ENCODE results near the gene IFNL1.

The IFNL1 gene

GRCh38 chr19:39248806-39249205 lies 47.4 kb upstream of the IFNL1 start, which contains the start of gene IFNL4:
Gene IFNL4 (minus strand): TSS chr19:39248856.
- Histone ChIP-seq H3K79me1 (ENCODE audit: low read depth, low read length) (no peaks in the 10 kb centered on the region), H3K9ac (ENCODE audit: low read depth, low read length, poor library complexity) (no peak within 1 kb of the TSS), H3K4ac (ENCODE audit: low read length) (peak within 1 kb of the TSS; percentile 78), H4K8ac (ENCODE audit: low read depth, low read length) (no peak within 1 kb of the TSS), H2BK15ac (ENCODE audit: low read length) (peak within 1 kb of the TSS; percentile 49), H2BK120ac (ENCODE audit: low read depth, low read length) (peak within 1 kb of the TSS; percentile 47), H3K18ac (ENCODE audit: low read length) (peak within 1 kb of the TSS; percentile 85), H3K36me3 (replicated peaks in 1 of 2; ENCODE audit: control insufficient read depth in 2 of 2, insufficient read depth in 2 of 2, low read length in 2 of 2) (no peaks in the 10 kb centered on the region), H3K9me3 (replicated peaks in 1 of 2; ENCODE audit: control insufficient read depth in 2 of 2, insufficient read depth in 1 of 2, low read depth in 1 of 2, low read length in 2 of 2) (peaks cover 0 to 9% of the 10 kb centered on the region in 2 donors), H4K91ac (ENCODE audit: low read depth, low read length, poor library complexity) (no peak within 1 kb of the TSS), H3K14ac (ENCODE audit: low read length) (peak within 1 kb of the TSS; percentile 71), H3K23ac (ENCODE audit: low read depth, low read length, poor library complexity) (peak within 1 kb of the TSS; percentile 73), H3K4me3 (ENCODE audit: low read length in 2 of 2) (peak within 1 kb of the TSS; percentile 6 to 9), H2AFZ (ENCODE audit: low read length) (peak within 1 kb of the TSS; percentile 83), H2AK5ac (ENCODE audit: low read depth, low read length) (peak within 1 kb of the TSS; percentile 95), H3K27ac (replicated peaks; ENCODE audit: low read length) (no peak within 1 kb of the TSS), H3K27me3 (ENCODE audit: control insufficient read depth in 3 of 3, insufficient read depth in 3 of 3, low read depth in 1 of 3, low read length in 3 of 3) (peaks cover 19 to 63% (median 38%) of the 10 kb centered on the region in 3 experiments), H3K4me1 (ENCODE audit: control insufficient read depth in 2 of 2, insufficient read depth in 1 of 2, low read depth in 1 of 2, low read length in 2 of 2) (peaks cover 0 to 2% of the 10 kb centered on the region in 2 donors), H2BK12ac (ENCODE audit: low read length) (no peak within 1 kb of the TSS), H3K4me2 (ENCODE audit: insufficient read depth, low read length, poor library complexity, severe bottlenecking) (peak within 1 kb of the TSS; percentile 33), H2BK5ac (ENCODE audit: low read length) (peak within 1 kb of the TSS; percentile 66)
- no CpG with 5 or more reads among the region's 13 CpGs for WGBS, 2 donors (ENCODE audit: extremely low coverage in 2 of 2, insufficient read length in 2 of 2, insufficient replicate concordance in 1 of 2)
- DNase-seq (ENCODE audit: low spot score) = no peak

- H3K4me2 ChIP-seq (ENCODE audit: insufficient read depth, low read length, poor library complexity, severe bottlenecking) = no peak overlapping the region
- no peak for DNase-seq (ENCODE audit: low spot score)
- no peak overlapping the region for H3K4ac ChIP-seq (ENCODE audit: low read length)
- H3K4me1 ChIP-seq (ENCODE audit: control insufficient read depth in 2 of 2, insufficient read depth in 1 of 2, low read depth in 1 of 2, low read length in 2 of 2) = peaks cover 0 to 2% of the 10 kb centered on the region in 2 donors
- H3K14ac ChIP-seq (ENCODE audit: low read length) = no peak overlapping the region
- H3K9ac ChIP-seq (ENCODE audit: low read depth, low read length, poor library complexity) = no peak overlapping the region
- no peak overlapping the region for H2BK120ac ChIP-seq (ENCODE audit: low read depth, low read length)
- no peak overlapping the region for H2BK12ac ChIP-seq (ENCODE audit: low read length)
- H3K4me3 ChIP-seq (ENCODE audit: low read length in 2 of 2) = no peak overlapping the region
- H4K8ac ChIP-seq (ENCODE audit: low read depth, low read length) = no peak overlapping the region
- H2AFZ ChIP-seq (ENCODE audit: low read length) = no peak overlapping the region
- no peaks in the 10 kb centered on the region for H3K79me1 ChIP-seq (ENCODE audit: low read depth, low read length)
- H4K91ac ChIP-seq (ENCODE audit: low read depth, low read length, poor library complexity) = no peak overlapping the region
- H3K27ac ChIP-seq (replicated peaks; ENCODE audit: low read length) = no peak overlapping the region
- no peak overlapping the region for H2BK15ac ChIP-seq (ENCODE audit: low read length)
- H3K36me3 ChIP-seq (replicated peaks in 1 of 2; ENCODE audit: control insufficient read depth in 2 of 2, insufficient read depth in 2 of 2, low read length in 2 of 2) = no peaks in the 10 kb centered on the region
- peaks cover 19 to 74% (median 38%) of the 10 kb centered on the region in 3 experiments for H3K27me3 ChIP-seq (ENCODE audit: control insufficient read depth in 3 of 3, insufficient read depth in 3 of 3, low read depth in 1 of 3, low read length in 3 of 3)
- no peak overlapping the region for H3K23ac ChIP-seq (ENCODE audit: low read depth, low read length, poor library complexity)
- H2BK5ac ChIP-seq (ENCODE audit: low read length) = no peak overlapping the region
- no CpG with 5 or more reads among the region's 5 CpGs for WGBS, 2 donors (ENCODE audit: extremely low coverage in 2 of 2, insufficient read length in 2 of 2, insufficient replicate concordance in 1 of 2)
- H2AK5ac ChIP-seq (ENCODE audit: low read depth, low read length) = no peak overlapping the region
- peaks cover 0 to 9% of the 10 kb centered on the region in 2 donors for H3K9me3 ChIP-seq (replicated peaks in 1 of 2; ENCODE audit: control insufficient read depth in 2 of 2, insufficient read depth in 1 of 2, low read depth in 1 of 2, low read length in 2 of 2)
- no peak overlapping the region for H3K18ac ChIP-seq (ENCODE audit: low read length)
Measured at GRCh38 chr19:39251081-39251480, 45.1 kb upstream of the IFNL1 start.

- no peak overlapping the region for H4K91ac ChIP-seq (ENCODE audit: low read depth, low read length, poor library complexity)
- DNase-seq (ENCODE audit: low spot score) = no peak
- WGBS, 2 donors (ENCODE audit: extremely low coverage in 2 of 2, insufficient read length in 2 of 2, insufficient replicate concordance in 1 of 2) = no CpG with 5 or more reads among the region's 3 CpGs
Measured at GRCh38 chr19:39251846-39252245, 44.4 kb upstream of the IFNL1 start.

GRCh38 chr19:39252458-39252857 lies 43.7 kb upstream of the IFNL1 start:
- Histone ChIP-seq H3K79me1 (ENCODE audit: low read depth, low read length) (no peaks in the 10 kb centered on the region), H3K4me2 (ENCODE audit: insufficient read depth, low read length, poor library complexity, severe bottlenecking) (no peak overlapping the region), H3K4me1 (ENCODE audit: control insufficient read depth in 2 of 2, insufficient read depth in 1 of 2, low read depth in 1 of 2, low read length in 2 of 2) (no peaks in the 10 kb centered on the region), H3K27ac (replicated peaks; ENCODE audit: low read length) (no peak overlapping the region), H2BK5ac (ENCODE audit: low read length) (no peak overlapping the region), H3K18ac (ENCODE audit: low read length) (no peak overlapping the region), H3K27me3 (ENCODE audit: control insufficient read depth in 3 of 3, insufficient read depth in 3 of 3, low read depth in 1 of 3, low read length in 3 of 3) (peaks cover 14 to 70% (median 32%) of the 10 kb centered on the region in 3 experiments), H3K14ac (ENCODE audit: low read length) (no peak overlapping the region), H3K9me3 (replicated peaks in 1 of 2; ENCODE audit: control insufficient read depth in 2 of 2, insufficient read depth in 1 of 2, low read depth in 1 of 2, low read length in 2 of 2) (peaks cover 0 to 7% of the 10 kb centered on the region in 2 donors), H2AFZ (ENCODE audit: low read length) (no peak overlapping the region), H2BK120ac (ENCODE audit: low read depth, low read length) (no peak overlapping the region), H3K4me3 (ENCODE audit: low read length in 2 of 2) (no peak overlapping the region), H4K91ac (ENCODE audit: low read depth, low read length, poor library complexity) (no peak overlapping the region), H2AK5ac (ENCODE audit: low read depth, low read length) (no peak overlapping the region), H3K23ac (ENCODE audit: low read depth, low read length, poor library complexity) (no peak overlapping the region), H2BK12ac (ENCODE audit: low read length) (no peak overlapping the region), H3K4ac (ENCODE audit: low read length) (no peak overlapping the region), H2BK15ac (ENCODE audit: low read length) (no peak overlapping the region), H3K36me3 (replicated peaks in 1 of 2; ENCODE audit: control insufficient read depth in 2 of 2, insufficient read depth in 2 of 2, low read length in 2 of 2) (no peaks in the 10 kb centered on the region), H4K8ac (ENCODE audit: low read depth, low read length) (no peak overlapping the region), H3K9ac (ENCODE audit: low read depth, low read length, poor library complexity) (no peak overlapping the region)
- no peak for DNase-seq (ENCODE audit: low spot score)
- no CpG with 5 or more reads among the region's 3 CpGs for WGBS, 2 donors (ENCODE audit: extremely low coverage in 2 of 2, insufficient read length in 2 of 2, insufficient replicate concordance in 1 of 2)

More at GRCh38 chr19:39251846-39252245, 44.4 kb upstream of the IFNL1 start:
- H3K14ac ChIP-seq (ENCODE audit: low read length) = no peak overlapping the region
- H3K4me2 ChIP-seq (ENCODE audit: insufficient read depth, low read length, poor library complexity, severe bottlenecking) = no peak overlapping the region
- no peaks in the 10 kb centered on the region for H3K36me3 ChIP-seq (replicated peaks in 1 of 2; ENCODE audit: control insufficient read depth in 2 of 2, insufficient read depth in 2 of 2, low read length in 2 of 2)
- H3K18ac ChIP-seq (ENCODE audit: low read length) = no peak overlapping the region
- H2AFZ ChIP-seq (ENCODE audit: low read length) = no peak overlapping the region
- no peak overlapping the region for H3K4me3 ChIP-seq (ENCODE audit: low read length in 2 of 2)
- no peak overlapping the region for H2BK12ac ChIP-seq (ENCODE audit: low read length)
- peaks cover 0 to 2% of the 10 kb centered on the region in 2 donors for H3K4me1 ChIP-seq (ENCODE audit: control insufficient read depth in 2 of 2, insufficient read depth in 1 of 2, low read depth in 1 of 2, low read length in 2 of 2)
- H2BK5ac ChIP-seq (ENCODE audit: low read length) = no peak overlapping the region
- peaks cover 19 to 76% (median 38%) of the 10 kb centered on the region in 3 experiments for H3K27me3 ChIP-seq (ENCODE audit: control insufficient read depth in 3 of 3, insufficient read depth in 3 of 3, low read depth in 1 of 3, low read length in 3 of 3)
- H4K8ac ChIP-seq (ENCODE audit: low read depth, low read length) = no peak overlapping the region
- H3K79me1 ChIP-seq (ENCODE audit: low read depth, low read length) = no peaks in the 10 kb centered on the region
- H3K9me3 ChIP-seq (replicated peaks in 1 of 2; ENCODE audit: control insufficient read depth in 2 of 2, insufficient read depth in 1 of 2, low read depth in 1 of 2, low read length in 2 of 2) = peaks cover 0 to 9% of the 10 kb centered on the region in 2 donors
- H3K4ac ChIP-seq (ENCODE audit: low read length) = no peak overlapping the region
- H2AK5ac ChIP-seq (ENCODE audit: low read depth, low read length) = no peak overlapping the region
- no peak overlapping the region for H2BK15ac ChIP-seq (ENCODE audit: low read length)
- H3K27ac ChIP-seq (replicated peaks; ENCODE audit: low read length) = no peak overlapping the region
- no peak overlapping the region for H3K23ac ChIP-seq (ENCODE audit: low read depth, low read length, poor library complexity)
- H3K9ac ChIP-seq (ENCODE audit: low read depth, low read length, poor library complexity) = no peak overlapping the region
- no peak overlapping the region for H2BK120ac ChIP-seq (ENCODE audit: low read depth, low read length)

Measured in neuronal stem cell (in vitro differentiated cells).